LNCaP clone FGC (cell line): ENCODE data around the gene SLC29A1.
"Not testable (repeated sequence)": the region's sequence is repeated elsewhere in the genome, so short reads cannot be mapped to it uniquely, and the experiment has no call there.

Source experiments
- DNase-seq: peaks from one replicate; pipeline ENCODE4 v3.0.0-alpha.2; 2011; ENCODE audit warnings: low read depth
- H3K4me3 ChIP-seq: 2 replicates; pipeline ENCODE4 v1.5.1; 2011; ENCODE audit warnings: mild to moderate bottlenecking, low read depth, low read length, control low read depth
- CTCF ChIP-seq: IDR thresholded peaks from 2 replicates; pipeline ENCODE4 v1.5.1; 2012; ENCODE audit warnings: mild to moderate bottlenecking; ENCODE audit not compliant: control insufficient read depth, insufficient read depth; ENCODE audit errors: extremely low read depth

Gene SLC29A1

DNA sequence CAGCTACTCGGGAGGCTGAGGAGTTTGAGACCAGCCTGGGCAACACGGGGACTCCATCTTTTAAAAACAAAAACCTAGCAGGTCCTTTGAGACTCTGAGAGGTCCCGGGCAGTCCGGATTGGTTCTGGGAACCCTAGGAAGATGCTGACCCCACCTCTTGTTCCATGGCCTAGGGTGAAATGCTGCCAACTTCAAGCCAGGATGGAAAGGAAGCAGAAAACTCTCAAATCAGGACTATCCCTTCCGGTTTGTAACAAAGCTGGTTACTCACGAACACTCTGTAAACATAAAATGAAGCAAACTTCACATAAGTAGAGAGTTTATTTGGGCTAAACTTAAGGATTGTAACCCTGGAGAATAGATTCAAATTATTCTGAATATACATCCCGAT lies 36.8 kb upstream of the SLC29A1 start:
- H3K4me3 ChIP-seq = no peak overlapping the region
- no peak for TF ChIP-seq CTCF
- no peak for DNase-seq

GRCh38 chr6:44188819-44189218 lies 34.6 kb upstream of the SLC29A1 start:
- no peak for DNase-seq
- no peak overlapping the region for H3K4me3 ChIP-seq
- no peak for TF ChIP-seq CTCF

DNA sequence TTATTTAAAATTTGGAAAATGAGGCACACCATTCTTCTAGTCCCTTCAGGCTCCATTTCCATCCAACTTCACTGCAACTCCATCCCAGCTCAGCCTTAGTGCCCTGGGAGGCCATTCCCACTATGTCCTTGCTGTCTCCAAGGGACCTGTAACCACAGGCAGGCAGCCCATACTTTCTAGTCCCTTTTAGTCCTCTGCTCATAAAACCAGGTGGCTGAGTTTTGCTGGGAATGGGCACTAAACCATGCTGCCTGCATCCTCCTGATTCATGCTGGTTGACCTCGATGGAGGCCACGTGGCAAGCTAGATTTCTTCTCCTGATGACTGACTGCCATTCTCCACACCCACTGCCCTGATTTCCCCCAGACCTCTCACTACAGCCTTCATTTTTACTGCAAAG lies 34.1 kb upstream of the SLC29A1 start:
- H3K4me3 ChIP-seq = no peak overlapping the region
- no peak for DNase-seq
- no peak for TF ChIP-seq CTCF

DNA sequence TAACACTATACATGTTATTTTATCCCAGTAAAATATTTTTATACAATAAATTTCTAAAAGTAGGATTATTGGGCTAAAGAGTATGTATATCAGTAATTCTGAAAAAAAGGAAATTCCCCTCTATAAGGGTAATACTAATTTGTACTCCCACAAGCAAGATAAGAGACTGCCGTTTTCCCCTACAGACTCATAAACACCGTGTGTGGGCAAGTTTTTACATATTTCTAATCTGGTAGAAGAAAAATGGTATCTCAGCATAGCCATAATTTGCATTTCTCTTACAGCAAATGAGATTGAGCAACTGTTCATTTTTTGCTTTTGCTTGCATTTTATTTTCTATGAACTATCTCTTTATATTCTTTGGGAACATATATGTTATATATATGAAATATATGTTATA lies 32.7 kb upstream of the SLC29A1 start:
- TF ChIP-seq CTCF = no peak
- H3K4me3 ChIP-seq = no peak overlapping the region
- no peak for DNase-seq

DNA sequence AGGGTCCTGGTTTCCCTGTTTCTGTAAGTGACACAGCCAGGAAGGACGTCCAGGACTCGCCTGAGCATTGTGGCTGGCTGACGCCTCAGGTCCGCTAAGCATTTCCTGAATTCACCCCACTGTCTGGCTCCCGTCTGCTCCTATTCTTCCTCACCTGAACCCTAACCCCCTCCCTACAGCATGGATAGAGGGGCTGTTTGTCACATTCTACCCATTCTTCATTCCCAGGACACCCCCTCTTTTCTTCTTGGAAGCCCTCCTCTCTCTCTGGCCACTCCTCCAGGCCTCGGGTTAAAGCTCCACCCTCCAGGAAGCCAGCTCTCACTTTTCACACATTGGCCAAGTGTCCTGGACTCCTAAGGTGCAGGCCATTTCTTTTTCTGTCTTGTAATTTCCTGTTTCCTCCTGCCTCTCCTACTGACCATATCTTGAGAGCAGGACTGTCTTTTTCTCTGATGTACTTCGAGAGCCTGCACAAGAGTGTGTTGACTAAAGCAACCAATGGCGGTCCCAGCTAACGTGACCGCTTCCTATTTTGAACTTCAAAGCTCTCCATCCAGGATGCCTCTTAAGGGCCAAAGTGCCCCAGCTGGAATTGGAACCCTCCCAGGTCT lies 30.9 kb upstream of the SLC29A1 start:
- no peak overlapping the region for H3K4me3 ChIP-seq
- TF ChIP-seq CTCF = no peak
- no peak for DNase-seq

DNA sequence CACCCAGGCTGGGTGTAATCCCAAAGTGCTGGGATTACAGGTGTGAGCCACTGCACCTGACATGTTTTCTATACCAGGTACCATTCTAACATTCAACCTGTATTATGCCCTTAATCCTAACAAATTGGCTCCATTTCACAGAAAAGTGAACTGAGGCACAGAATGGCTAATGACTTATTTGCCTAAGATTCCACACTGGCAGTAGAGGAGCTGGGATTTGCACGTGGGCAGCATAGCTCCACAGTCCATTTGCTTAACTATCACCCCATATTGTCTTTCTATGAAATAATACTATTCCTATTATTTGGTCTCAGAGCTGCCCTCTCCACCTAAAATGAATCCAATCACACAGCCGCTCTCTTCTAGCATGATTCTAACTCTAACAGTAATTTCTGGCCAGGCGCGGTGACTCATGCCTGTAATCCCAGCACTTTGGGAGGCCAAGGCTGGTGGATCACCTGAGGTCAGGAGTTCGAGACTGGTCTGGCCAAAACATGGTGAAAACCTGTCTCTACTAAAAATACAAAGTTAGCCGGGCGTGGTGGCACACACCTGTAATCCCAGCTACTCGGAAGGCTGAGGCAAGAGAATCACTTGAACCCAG lies 30.0 kb upstream of the SLC29A1 start:
- no peak for TF ChIP-seq CTCF
- no peak for DNase-seq
- H3K4me3 ChIP-seq = no peak overlapping the region

- no peak for DNase-seq
- H3K4me3 ChIP-seq = no peak overlapping the region
- no peak for TF ChIP-seq CTCF
Observed at GRCh38 chr6:44194326-44194725, 29.1 kb upstream of the SLC29A1 start.

- H3K4me3 ChIP-seq, DNase-seq: not testable (repeated sequence)
Observed at GRCh38 chr6:44196351-44196750, 27.0 kb upstream of the SLC29A1 start.
